Smooth muscle cell (in vitro differentiated cells): ENCODE results near the gene BZW1. TPM values are rescaled to one million over a fixed set of nuclear protein-coding genes. Genes with fewer than 3 reads are reported as not detected.

Experiments used
- DNase-seq: peaks from one replicate; lab custom pipeline; 2025; ENCODE audit not compliant: unreplicated experiment; lab: John Stamatoyannopoulos, UW
- H2AFZ ChIP-seq: fragments of 200-600 bp; sonication (generic); 2 replicates; pipeline ENCODE4 v1.6.0; 2016; ENCODE audit warnings: antibody characterized with exemption, low read depth, mild to moderate bottlenecking
- H3F3A ChIP-seq: fragments of 200-600 bp; sonication (generic); 2 replicates; pipeline ENCODE4 v1.6.0; 2017; ENCODE audit warnings: antibody characterized with exemption, low read depth
- H3K27ac ChIP-seq: fragments of 200-600 bp; sonication (generic); 2 replicates; pipeline ENCODE4 v1.5.1; 2016; ENCODE audit warnings: low read depth, mild to moderate bottlenecking
- H3K27me3 ChIP-seq: fragments of 200-600 bp; sonication (generic); 2 replicates; pipeline ENCODE4 v1.6.1; 2016; ENCODE audit warnings: low read depth, mild to moderate bottlenecking
- H3K36me3 ChIP-seq: fragments of 200-600 bp; sonication (generic); 2 replicates; pipeline ENCODE4 v1.5.1; 2016; ENCODE audit warnings: low read depth
- H3K4me1 ChIP-seq: fragments of 200-600 bp; sonication (generic); 2 replicates; pipeline ENCODE4 v1.5.1; 2016; ENCODE audit warnings: low read depth
- H3K4me2 ChIP-seq: fragments of 200-600 bp; sonication (generic); 2 replicates; pipeline ENCODE4 v1.6.0; 2016; ENCODE audit warnings: mild to moderate bottlenecking
- H3K4me3 ChIP-seq: fragments of 200-600 bp; sonication (generic); 2 replicates; pipeline ENCODE4 v1.5.1; 2016; ENCODE audit warnings: mild to moderate bottlenecking
- H3K79me2 ChIP-seq: fragments of 200-600 bp; sonication (generic); 2 replicates; pipeline ENCODE4 v1.6.0; 2016; ENCODE audit warnings: low read depth, mild to moderate bottlenecking
- H3K9ac ChIP-seq: fragments of 200-600 bp; sonication (generic); 2 replicates; pipeline ENCODE4 v1.6.0; 2016; ENCODE audit warnings: low read depth
- H3K9me3 ChIP-seq: fragments of 200-600 bp; sonication (generic); replicated peaks from 2 replicates; pipeline ENCODE4 v1.5.1; 2016; ENCODE audit warnings: low read depth
- H4K20me1 ChIP-seq: fragments of 200-600 bp; sonication (generic); 2 replicates; pipeline ENCODE4 v1.6.0; 2016; ENCODE audit warnings: low read depth
- WGBS: methylation state at CpG from one replicate; pipeline ENCODE4 v1.1.7; 2016; ENCODE audit warnings: low lambda C conversion rate; 5-methylcytosine and 5-hydroxymethylcytosine counted together
- polyA plus RNA-seq: library from polyadenylated mRNA; unstranded; fragments of >200 nt; fragmentation: Nextera tagmentation; extraction: Ambion mirVana; gene quantifications from 2 replicates; pipeline ENCODE4 v1.2.1, GENCODE V29; 2016
- total RNA-seq: library from RNA; depleted of rRNA; stranded (reverse); fragments of >200 nt; gene quantifications from 2 replicates; pipeline ENCODE4 v1.2.3, GENCODE V29; 2014
- TF ChIP-seq, protein P1 (sequence below): fragments of 200-600 bp; sonication (generic); IDR thresholded peaks from 2 replicates; pipeline ENCODE4 v1.5.1; 2017; ENCODE audit warnings: borderline replicate concordance, mild to moderate bottlenecking, antibody characterized with exemption; ENCODE audit not compliant: insufficient read depth, poor library complexity, severe bottlenecking

The BZW1 gene
- total and polyA plus RNA-seq, 2 experiments from 2014 or later = 212 to 364 TPM

DNA sequence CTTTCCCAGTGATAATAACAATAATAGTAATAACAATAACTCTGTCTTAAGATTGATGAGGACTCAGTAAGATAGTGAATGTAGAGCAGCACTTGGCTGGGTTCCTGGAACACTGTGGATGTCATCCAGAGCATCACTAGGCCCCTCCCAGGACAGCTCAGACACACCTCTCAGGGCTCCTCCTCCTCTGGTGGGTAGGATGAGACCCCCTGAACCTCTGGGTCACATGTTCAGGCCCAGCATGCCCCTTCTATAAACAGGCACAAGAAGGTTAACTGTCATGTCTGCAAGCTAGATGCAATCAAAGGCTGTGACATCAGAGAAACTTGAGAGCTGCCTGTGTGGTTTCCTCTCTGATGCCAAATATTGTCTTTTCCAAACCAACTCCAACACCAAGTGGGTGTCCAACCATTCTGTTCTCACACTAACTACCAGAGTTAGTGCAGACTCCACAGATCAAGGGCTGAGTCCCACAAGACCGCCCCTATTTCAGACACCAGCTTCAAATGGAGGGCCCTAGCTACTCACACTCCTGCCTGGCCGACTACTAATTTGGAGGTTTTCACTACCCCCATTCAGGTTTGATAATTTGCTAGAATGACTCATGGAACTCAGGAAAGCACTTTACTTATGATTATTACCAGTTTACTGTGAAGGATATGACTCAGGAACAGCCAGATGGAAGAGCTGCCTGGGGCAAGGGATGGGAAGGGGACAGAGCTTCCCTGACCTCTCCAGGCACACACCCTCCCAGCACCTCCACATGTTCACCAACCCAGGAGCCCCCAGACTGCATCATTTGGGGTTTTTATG, 46.4 kb upstream of the BZW1 start:
- no peak overlapping the region for H2AFZ ChIP-seq
- peak overlapping the region; percentile 72 for H3K27ac ChIP-seq
- TF ChIP-seq, protein P1, sequence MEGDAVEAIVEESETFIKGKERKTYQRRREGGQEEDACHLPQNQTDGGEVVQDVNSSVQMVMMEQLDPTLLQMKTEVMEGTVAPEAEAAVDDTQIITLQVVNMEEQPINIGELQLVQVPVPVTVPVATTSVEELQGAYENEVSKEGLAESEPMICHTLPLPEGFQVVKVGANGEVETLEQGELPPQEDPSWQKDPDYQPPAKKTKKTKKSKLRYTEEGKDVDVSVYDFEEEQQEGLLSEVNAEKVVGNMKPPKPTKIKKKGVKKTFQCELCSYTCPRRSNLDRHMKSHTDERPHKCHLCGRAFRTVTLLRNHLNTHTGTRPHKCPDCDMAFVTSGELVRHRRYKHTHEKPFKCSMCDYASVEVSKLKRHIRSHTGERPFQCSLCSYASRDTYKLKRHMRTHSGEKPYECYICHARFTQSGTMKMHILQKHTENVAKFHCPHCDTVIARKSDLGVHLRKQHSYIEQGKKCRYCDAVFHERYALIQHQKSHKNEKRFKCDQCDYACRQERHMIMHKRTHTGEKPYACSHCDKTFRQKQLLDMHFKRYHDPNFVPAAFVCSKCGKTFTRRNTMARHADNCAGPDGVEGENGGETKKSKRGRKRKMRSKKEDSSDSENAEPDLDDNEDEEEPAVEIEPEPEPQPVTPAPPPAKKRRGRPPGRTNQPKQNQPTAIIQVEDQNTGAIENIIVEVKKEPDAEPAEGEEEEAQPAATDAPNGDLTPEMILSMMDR = no peak
- no peak overlapping the region for H3K9ac ChIP-seq
- no peaks in the 10 kb centered on the region for H3F3A ChIP-seq
- WGBS = 66% methylated on average over 2 of the region's 2 CpGs
- no peaks in the 10 kb centered on the region for H3K36me3 ChIP-seq
- no peaks in the 10 kb centered on the region for H3K9me3 ChIP-seq
- peaks cover 13% of the 10 kb centered on the region for H3K4me1 ChIP-seq
- no peak for DNase-seq
- no peak overlapping the region for H3K4me3 ChIP-seq
- H3K79me2 ChIP-seq = no peaks in the 10 kb centered on the region
- no peaks in the 10 kb centered on the region for H4K20me1 ChIP-seq
- peak overlapping the region; percentile 19 for H3K4me2 ChIP-seq
- H3K27me3 ChIP-seq = no peaks in the 10 kb centered on the region

DNA sequence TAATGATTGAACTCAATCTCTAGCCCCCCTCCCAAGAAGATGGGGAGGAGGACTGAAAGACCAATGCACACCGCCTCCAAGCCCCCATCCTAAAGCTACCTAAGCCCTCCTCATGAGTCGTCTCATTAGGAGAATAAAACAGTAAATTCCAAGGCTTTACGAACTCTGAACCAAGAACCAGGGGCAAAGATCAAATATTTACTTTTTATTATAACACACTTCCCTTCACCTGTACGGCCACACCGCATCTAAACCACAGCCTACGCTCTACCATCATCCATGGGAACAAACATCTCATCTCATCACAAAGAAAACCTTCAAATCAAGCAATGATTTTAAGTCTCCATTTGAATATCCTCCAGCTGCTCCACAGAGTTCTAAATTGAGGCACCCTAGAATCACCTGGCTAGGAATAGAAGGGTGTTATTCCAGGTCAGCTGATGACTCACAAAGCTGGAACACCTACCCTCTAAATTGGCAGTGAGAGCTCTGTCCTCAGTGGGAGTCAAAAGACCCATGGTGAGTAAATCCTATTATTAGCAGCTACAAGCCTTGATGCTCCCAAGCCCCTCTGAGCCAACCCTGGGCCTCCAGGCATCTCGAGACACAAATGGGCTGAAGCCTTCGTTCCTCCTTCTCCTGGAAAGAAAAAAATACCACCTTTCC, 45.6 kb upstream of the BZW1 start:
- Histone ChIP-seq H3K27me3 (no peaks in the 10 kb centered on the region), H3F3A (no peaks in the 10 kb centered on the region), H3K4me1 (peaks cover 11% of the 10 kb centered on the region), H3K4me3 (no peak overlapping the region), H2AFZ (no peak overlapping the region), H3K27ac (peak overlapping the region; percentile 64), H3K4me2 (peak overlapping the region; percentile 19), H3K9ac (no peak overlapping the region), H3K9me3 (no peaks in the 10 kb centered on the region), H4K20me1 (no peaks in the 10 kb centered on the region), H3K36me3 (no peaks in the 10 kb centered on the region), H3K79me2 (no peaks in the 10 kb centered on the region)
- no peak for DNase-seq
- WGBS = 82% methylated on average over 8 of the region's 8 CpGs
- TF ChIP-seq, protein P1 = no peak

DNA sequence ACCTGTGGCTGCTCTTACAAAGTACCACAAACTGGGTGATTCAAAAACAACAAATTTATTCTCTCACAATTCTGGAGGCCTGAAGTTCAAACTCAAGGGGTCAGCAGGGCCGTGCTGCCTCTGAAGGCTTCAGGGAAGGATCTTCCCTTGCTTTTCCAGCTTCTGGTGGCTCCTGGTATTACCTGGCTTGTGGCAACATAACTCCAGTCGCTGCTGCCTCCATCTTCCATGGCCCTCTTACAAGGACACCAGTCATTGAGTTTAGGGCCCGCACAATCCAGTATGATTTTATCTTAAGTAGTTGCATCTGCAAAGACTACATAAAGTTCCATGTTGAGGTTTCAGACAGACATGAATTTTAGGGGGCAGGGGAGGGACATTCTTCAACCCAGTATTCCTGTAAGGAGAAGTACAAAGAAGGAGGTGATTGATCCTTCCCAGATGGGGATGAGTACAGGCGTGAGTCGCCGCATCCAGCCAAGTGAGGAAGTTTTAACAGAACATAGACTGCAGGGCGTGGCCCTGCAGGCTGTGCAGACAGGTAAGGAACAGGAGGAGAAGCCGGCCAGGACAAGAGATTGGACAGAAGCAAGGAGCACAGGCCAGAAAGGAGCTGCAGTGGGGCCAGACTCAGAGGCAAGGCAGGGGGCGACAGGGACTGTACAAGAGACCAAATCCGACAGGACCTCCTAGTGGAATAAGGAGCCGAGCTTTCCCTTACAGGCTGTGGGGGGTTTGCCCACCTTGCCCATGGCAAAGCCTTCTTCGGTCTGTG, 44.4 kb upstream of the BZW1 start:
- Histone ChIP-seq H3K36me3 (no peaks in the 10 kb centered on the region), H3K4me2 (no peak overlapping the region), H3K27ac (no peak overlapping the region), H3F3A (no peaks in the 10 kb centered on the region), H3K9ac (no peak overlapping the region), H2AFZ (no peak overlapping the region), H3K27me3 (no peaks in the 10 kb centered on the region), H3K9me3 (no peaks in the 10 kb centered on the region), H3K79me2 (no peaks in the 10 kb centered on the region), H3K4me3 (no peak overlapping the region), H4K20me1 (no peaks in the 10 kb centered on the region), H3K4me1 (peaks cover 9% of the 10 kb centered on the region)
- no peak for DNase-seq
- TF ChIP-seq, protein P1 = no peak
- WGBS = 89% methylated on average over 11 of the region's 12 CpGs
